LNCaP clone FGC (cell line): ENCODE results near the gene ARHGAP15.

Experiments
- DNase-seq: peaks from one replicate; pipeline ENCODE4 v3.0.0-alpha.2; 2011; ENCODE audit warnings: low read depth
- H3K4me3 ChIP-seq: 2 replicates; pipeline ENCODE4 v1.5.1; 2011; ENCODE audit warnings: mild to moderate bottlenecking, low read depth, low read length, control low read depth
- CTCF ChIP-seq: IDR thresholded peaks from 2 replicates; pipeline ENCODE4 v1.5.1; 2012; ENCODE audit warnings: mild to moderate bottlenecking; ENCODE audit not compliant: control insufficient read depth, insufficient read depth; ENCODE audit errors: extremely low read depth

The ARHGAP15 gene

DNA sequence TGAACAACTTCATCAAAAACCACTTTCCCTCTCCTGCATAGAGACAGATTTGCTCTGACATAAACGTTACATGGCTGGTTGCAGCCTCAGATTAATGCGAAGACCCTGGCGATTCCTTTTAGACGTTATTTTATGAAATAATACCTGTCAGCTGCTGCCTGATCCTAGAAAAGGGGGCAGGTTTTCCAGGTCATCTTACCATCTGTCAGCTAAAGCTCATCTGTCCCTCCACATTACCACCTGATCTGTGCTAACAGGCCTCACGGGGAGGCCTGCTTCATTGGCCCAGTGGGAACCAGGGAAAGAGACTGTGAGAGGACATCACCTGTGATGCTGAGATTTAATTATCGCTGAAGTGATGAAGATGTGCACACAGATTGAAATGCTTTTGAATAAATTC, 261.0 kb downstream of the ARHGAP15 start:
- no peak for DNase-seq
- no peak for TF ChIP-seq CTCF
- H3K4me3 ChIP-seq, result no peak overlapping the region

DNA sequence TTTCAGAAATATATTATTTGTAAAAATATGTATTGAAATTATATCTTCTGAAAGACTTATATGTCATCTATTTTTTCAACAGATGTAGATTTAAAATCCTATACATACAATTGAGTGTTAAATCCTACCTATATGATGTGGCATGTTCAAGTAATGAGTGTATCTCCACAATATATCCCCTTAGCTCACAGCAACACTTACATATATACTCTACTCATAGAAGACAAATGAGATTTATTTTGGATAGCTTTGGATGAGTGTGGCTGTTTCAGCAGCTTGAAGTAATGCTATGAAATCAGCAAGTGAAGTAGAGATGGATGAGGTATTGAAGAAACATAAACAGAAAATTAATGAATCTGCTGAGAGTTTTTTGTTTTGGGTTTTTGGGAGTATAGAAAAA, 263.1 kb downstream of the ARHGAP15 start:
- no peak for DNase-seq
- H3K4me3 ChIP-seq, result no peak overlapping the region
- TF ChIP-seq CTCF, result no peak

GRCh38 chr2:143394062-143394461, 264.8 kb downstream of the ARHGAP15 start:
- TF ChIP-seq CTCF, result no peak
- no peak for DNase-seq
- H3K4me3 ChIP-seq, result no peak overlapping the region

DNA sequence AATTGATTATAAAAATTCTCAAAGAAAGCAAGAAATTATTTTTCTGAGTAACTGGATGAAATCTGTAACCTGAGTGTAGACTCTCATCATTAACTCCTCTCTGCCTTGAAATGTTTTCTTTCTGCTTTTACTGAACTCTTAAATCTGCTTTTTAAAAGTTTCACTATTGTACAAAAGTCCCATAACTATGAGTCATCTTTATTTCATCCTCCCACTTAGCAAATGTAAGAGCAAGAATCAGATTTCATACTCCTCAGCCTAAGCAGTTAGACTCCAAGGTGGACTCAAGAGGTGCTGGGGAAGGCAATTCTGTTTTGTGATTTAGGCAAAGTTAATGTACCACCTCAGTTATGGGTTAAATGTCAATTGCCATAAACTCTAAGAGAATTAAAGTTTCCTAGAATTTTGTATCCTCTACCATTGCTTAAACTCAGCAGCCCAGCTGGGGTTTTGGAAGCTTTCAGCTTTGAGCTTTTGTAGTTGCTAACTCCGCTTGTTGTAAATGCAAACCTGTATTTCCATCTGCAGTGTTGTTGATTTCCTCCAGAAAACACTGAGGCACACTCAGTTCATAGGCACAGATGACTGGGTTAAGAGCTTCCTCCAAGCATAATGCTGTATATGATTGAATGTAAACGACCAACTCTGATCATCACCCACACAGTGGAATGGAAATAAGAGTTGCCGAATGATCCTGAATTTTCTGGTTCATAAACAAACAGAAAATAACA, 268.8 kb downstream of the ARHGAP15 start:
- TF ChIP-seq CTCF, result no peak
- H3K4me3 ChIP-seq, result no peak overlapping the region
- DNase-seq, result no peak

GRCh38 chr2:143398781-143399180, 269.6 kb downstream of the ARHGAP15 start:
- no peak for DNase-seq
- no peak for TF ChIP-seq CTCF
- no peak overlapping the region for H3K4me3 ChIP-seq

- TF ChIP-seq CTCF, result no peak
- no peak for DNase-seq
- H3K4me3 ChIP-seq, result no peak overlapping the region
These were observed 270.4 kb downstream of the ARHGAP15 start for GRCh38 chr2:143399631-143400069.

DNA sequence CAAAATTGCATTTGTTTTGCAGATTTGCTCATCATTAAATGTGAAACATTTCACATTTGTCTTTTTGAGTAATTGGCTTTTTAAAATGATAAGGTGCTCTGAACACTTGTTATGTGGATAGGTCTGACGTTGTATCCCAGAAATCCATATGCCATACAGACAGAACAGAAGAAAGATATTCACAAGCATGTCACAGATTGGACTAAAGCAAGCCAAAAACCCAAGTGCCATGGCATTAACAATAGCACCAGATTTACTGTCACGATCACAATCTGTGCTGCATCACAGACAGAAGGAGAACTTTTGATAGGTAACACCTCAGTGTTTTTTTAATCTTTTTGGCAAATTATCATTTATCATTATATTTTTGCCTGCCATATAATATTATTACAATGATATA, 272.6 kb downstream of the ARHGAP15 start:
- no peak for DNase-seq
- H3K4me3 ChIP-seq, result no peak overlapping the region
- TF ChIP-seq CTCF, result no peak
